MM.1S (cell line): Measurements from ENCODE around the gene METTL2B.

Experiments
- EZH2 ChIP-seq: fragments of 300-600 bp; sonication (generic); optimal IDR thresholded peaks from 2 replicates; pipeline ENCODE3; 2017; ENCODE audit warnings: low read depth, mild to moderate bottlenecking, antibody characterized with exemption, low read length, mixed read lengths
- EZH2phosphoT487 ChIP-seq: fragments of 300-600 bp; sonication (generic); IDR thresholded peaks from 2 replicates; pipeline ENCODE4 v1.6.1; 2018; ENCODE audit warnings: antibody characterized with exemption, low read length
- TF ChIP-seq, protein P1 (sequence below): fragments of 300-600 bp; sonication (generic); IDR thresholded peaks from 2 replicates; pipeline ENCODE4 v1.5.1; 2016; ENCODE audit warnings: antibody characterized with exemption, low read length, mixed read lengths

DNA sequence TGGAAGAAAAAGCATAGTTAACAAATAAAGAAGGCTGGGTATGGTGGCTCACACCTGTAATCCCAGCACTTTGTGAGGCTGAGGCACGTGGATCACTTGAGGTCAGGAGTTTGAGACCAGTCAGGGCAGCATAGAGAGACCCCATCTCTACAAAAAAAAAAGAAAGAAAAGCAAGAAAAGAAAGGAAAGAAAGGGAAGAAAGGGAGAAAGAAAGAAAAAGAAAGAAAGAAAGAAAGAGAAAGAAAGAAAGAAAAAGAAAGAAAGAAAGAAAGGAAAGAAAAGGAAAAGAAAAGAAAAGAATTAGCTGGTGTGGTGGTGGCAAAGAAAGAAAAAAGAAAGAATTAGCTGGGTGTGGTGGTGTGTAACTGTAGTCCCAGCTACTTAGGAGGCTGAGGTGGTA lies 24.0 kb upstream of the METTL2B start:
- no peak for TF ChIP-seq EZH2
- no peak for TF ChIP-seq EZH2phosphoT487
- TF ChIP-seq, protein P1, sequence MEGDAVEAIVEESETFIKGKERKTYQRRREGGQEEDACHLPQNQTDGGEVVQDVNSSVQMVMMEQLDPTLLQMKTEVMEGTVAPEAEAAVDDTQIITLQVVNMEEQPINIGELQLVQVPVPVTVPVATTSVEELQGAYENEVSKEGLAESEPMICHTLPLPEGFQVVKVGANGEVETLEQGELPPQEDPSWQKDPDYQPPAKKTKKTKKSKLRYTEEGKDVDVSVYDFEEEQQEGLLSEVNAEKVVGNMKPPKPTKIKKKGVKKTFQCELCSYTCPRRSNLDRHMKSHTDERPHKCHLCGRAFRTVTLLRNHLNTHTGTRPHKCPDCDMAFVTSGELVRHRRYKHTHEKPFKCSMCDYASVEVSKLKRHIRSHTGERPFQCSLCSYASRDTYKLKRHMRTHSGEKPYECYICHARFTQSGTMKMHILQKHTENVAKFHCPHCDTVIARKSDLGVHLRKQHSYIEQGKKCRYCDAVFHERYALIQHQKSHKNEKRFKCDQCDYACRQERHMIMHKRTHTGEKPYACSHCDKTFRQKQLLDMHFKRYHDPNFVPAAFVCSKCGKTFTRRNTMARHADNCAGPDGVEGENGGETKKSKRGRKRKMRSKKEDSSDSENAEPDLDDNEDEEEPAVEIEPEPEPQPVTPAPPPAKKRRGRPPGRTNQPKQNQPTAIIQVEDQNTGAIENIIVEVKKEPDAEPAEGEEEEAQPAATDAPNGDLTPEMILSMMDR, result no peak
